ENCODE data around the gene TLL2. TPM values are rescaled to one million over a fixed set of nuclear protein-coding genes. Genes with fewer than 3 reads are reported as not detected.

TLL2 gene
- total RNA-seq, 1 donor from 2014 or later: 0.25 TPM

DNA sequence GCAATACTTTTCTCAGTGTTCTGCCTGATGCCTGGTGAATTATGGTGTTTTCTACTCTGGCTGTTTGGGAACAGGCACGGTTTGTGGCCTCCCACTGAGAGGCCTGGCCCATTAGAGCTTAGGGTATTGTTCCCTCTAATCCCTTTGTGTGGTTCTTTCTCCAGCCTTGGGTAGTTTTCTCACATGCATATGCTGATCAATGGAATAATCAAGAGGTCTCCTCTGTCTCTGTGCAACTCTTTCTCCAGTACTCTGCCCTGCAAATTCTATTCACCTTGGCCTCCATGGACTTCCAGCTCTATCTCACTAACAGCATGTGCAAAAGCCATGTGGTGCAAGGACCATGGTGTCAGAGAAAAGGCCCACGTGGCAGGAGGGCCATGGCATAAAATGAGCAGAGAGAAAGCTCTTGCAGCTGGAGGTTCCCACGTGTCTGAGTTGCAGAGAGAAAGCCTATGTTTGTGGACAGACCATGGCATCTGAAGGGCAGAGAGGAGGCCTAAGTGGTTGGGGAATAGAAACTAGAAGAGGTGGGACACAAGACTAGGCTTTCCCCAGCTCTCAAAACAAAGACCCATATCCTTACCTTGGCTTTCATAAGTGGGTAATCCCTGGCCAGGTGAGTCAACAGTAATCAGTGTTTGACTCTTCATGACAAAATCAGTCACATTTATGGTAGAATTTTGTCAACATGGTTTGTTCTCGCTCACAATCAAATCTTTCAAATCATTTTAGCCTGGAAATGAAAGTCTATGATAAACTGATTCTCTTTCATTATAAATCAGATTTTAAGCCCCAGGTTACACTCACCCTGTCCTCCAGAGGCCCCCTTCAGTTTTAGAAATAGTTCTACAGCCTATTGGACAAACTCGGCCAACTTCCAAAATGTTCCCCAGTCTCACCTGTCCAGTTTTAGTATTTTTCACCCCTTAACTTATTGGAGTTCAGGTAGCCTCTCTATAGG, 172.2 kb downstream of the TLL2 start:
- TF ChIP-seq POLR2AphosphoS5 (IDR thresholded peaks at IDR 0.05; ENCODE audit: insufficient read depth in 1 of 2, low read depth in 1 of 2) (no peak), POLR2A (IDR thresholded peaks at IDR 0.05) (no peak), CTCF (IDR thresholded peaks at IDR 0.05) (no peak)
- Histone ChIP-seq H3K27ac (no peak overlapping the region), H3K27me3 (no peaks in the 10 kb centered on the region), H3K36me3 (no peaks in the 10 kb centered on the region), H3K9me3 (no peaks in the 10 kb centered on the region), H3K4me3 (no peak overlapping the region), H3K4me1 (no peaks in the 10 kb centered on the region)
- intact Hi-C loops (cut with DNase I): loop anchor here (2.0 kb wide), 1 partner anchor 37 kb away; no protein-coding TSS in a partner anchor
- no peak for DNase-seq (ENCODE audit: extremely low spot score in 2 of 2)

DNA sequence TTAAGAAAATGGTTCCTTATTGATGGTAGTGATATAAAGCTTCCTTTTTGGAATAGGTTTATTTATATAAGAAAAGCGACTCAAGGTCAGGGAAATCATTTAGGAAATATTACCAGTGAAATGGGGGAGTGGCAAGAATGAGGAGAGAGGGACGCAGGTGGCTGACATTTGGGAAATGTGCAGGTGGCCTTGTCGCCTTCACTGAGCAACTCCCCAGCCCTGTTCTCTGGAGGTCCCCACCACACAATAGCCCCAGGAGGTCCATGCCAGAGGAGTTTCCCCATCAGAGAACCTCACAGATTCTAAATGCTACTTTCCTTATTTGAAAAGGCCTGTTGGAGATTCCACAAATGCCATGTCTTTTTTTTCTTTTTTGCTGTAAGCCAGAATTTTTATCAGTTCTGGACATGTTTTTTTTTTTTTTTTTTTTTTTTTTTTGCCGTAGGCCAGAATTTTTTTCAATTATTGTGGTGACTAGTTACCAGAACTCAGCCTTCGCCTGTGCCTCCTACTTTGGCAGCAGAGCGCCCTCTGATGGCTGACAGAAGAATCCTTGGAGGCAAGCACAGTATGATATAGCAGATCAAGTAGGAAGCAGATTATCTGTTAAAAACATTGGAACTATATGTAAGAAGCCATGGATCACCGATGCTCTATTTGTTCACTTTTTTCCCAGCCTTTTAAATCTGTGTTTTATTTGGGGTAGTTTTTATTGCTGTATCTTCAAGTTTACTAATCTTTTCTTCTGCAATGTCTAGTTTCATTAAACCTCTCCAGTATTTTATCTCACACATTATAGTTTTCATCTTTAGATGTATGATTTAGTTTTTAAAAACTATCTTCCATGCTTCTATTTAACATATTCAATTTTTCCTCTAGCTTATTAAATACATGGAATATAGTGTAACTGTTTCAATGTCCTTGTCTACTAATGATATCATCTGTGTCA, 173.5 kb downstream of the TLL2 start:
- H3K27me3 ChIP-seq: no peaks in the 10 kb centered on the region
- TF ChIP-seq POLR2AphosphoS5 (IDR thresholded peaks at IDR 0.05; ENCODE audit: insufficient read depth in 1 of 2, low read depth in 1 of 2) (no peak), CTCF (IDR thresholded peaks at IDR 0.05) (peak in 1 of 3 experiments; percentile 18), POLR2A (IDR thresholded peaks at IDR 0.05) (no peak)
- H3K4me1 ChIP-seq: no peaks in the 10 kb centered on the region
- no peaks in the 10 kb centered on the region for H3K36me3 ChIP-seq
- no peaks in the 10 kb centered on the region for H3K9me3 ChIP-seq
- H3K4me3 ChIP-seq: no peak overlapping the region
- no peak overlapping the region for H3K27ac ChIP-seq
- intact Hi-C loops (cut with DNase I): no loop called here
- no peak for DNase-seq (ENCODE audit: extremely low spot score in 2 of 2)

DNA sequence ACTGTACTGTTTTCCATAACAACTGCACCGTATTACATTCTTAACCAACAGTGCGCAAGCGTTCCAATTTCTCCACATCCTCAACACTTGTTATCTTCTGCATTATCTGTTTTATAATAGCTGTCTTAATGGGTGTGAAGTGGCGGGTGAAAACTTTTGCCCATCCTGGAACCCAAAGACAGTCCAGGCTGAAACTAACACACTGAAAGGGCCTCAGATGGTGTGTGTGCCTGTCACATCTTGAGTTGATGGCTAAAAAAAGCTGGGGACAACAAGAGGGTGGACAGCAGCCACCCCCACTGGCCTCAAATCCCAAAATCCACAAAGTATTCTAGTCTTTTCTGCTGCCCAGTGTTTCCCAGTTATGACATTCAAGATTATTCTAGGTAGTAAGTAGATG, 174.3 kb downstream of the TLL2 start:
- intact Hi-C loops (cut with DNase I): no loop called here
- Histone ChIP-seq H3K4me1 (no peaks in the 10 kb centered on the region), H3K27ac (no peak overlapping the region), H3K36me3 (no peaks in the 10 kb centered on the region), H3K9me3 (no peaks in the 10 kb centered on the region), H3K27me3 (no peaks in the 10 kb centered on the region), H3K4me3 (no peak overlapping the region)
- no peak for TF ChIP-seq CTCF (IDR thresholded peaks at IDR 0.05)
- no peak for TF ChIP-seq POLR2AphosphoS5 (IDR thresholded peaks at IDR 0.05; ENCODE audit: insufficient read depth in 1 of 2, low read depth in 1 of 2)
- TF ChIP-seq POLR2A (IDR thresholded peaks at IDR 0.05): no peak
- DNase-seq (ENCODE audit: extremely low spot score in 2 of 2): no peak

- Histone ChIP-seq H3K4me3 (no peak overlapping the region), H3K27ac (no peak overlapping the region), H3K4me1 (no peaks in the 10 kb centered on the region), H3K27me3 (no peaks in the 10 kb centered on the region), H3K9me3 (no peaks in the 10 kb centered on the region), H3K36me3 (no peaks in the 10 kb centered on the region)
- intact Hi-C loops (cut with DNase I): no loop called here
- DNase-seq (ENCODE audit: extremely low spot score in 2 of 2): no peak
- no peak for TF ChIP-seq CTCF (IDR thresholded peaks at IDR 0.05)
- TF ChIP-seq POLR2A (IDR thresholded peaks at IDR 0.05): no peak
- no peak for TF ChIP-seq POLR2AphosphoS5 (IDR thresholded peaks at IDR 0.05; ENCODE audit: insufficient read depth in 1 of 2, low read depth in 1 of 2)
Observed at GRCh38 chr10:96338279-96338925, 175.3 kb downstream of the TLL2 start.
